AG09319 (cell line): ENCODE data around the gene HSPB2.
"Not testable (repeated sequence)": the region's sequence is repeated elsewhere in the genome, so short reads cannot be mapped to it uniquely, and the experiment has no call there.

Source experiments
- DNase-seq: peaks from one replicate; pipeline ENCODE4 v3.0.0-alpha.2; 2010; ENCODE audit warnings: low read depth; ENCODE audit errors: extremely low read depth
- CTCF ChIP-seq: IDR thresholded peaks from 2 replicates; pipeline ENCODE4 v1.5.1; 2011; ENCODE audit warnings: low read depth, mild to moderate bottlenecking, inconsistent platforms, low read length, moderate library complexity

HSPB2 gene

GRCh38 chr11:111879637-111879960 is 32.9 kb upstream of the HSPB2 start:
- DNase-seq: no peak
- no peak for TF ChIP-seq CTCF

- TF ChIP-seq CTCF: no peak
- DNase-seq: no peak
Observed at GRCh38 chr11:111882202-111882601, 30.3 kb upstream of the HSPB2 start.

- DNase-seq: not testable (repeated sequence)
Observed at GRCh38 chr11:111885053-111885452, 27.5 kb upstream of the HSPB2 start.

GRCh38 chr11:111886032-111886431 is 26.5 kb upstream of the HSPB2 start:
- DNase-seq: no peak
- no peak for TF ChIP-seq CTCF

- no peak for DNase-seq
- TF ChIP-seq CTCF: no peak
Observed at GRCh38 chr11:111886844-111887243, 25.7 kb upstream of the HSPB2 start.

- TF ChIP-seq CTCF: no peak
Observed at GRCh38 chr11:111905411-111905810, 7.1 kb upstream of the HSPB2 start.

GRCh38 chr11:111906680-111907079 is 5.9 kb upstream of the HSPB2 start:
- TF ChIP-seq CTCF: no peak
- DNase-seq: no peak

More at GRCh38 chr11:111905411-111905810, 7.1 kb upstream of the HSPB2 start:
- DNase-seq: no peak

- no peak for TF ChIP-seq CTCF
- DNase-seq: no peak
Observed at GRCh38 chr11:111908639-111909305, 3.8 kb upstream of the HSPB2 start.
